Stimulated activated CD8-positive, alpha-beta memory T cell treated with anti-CD3 and anti-CD28 coated beads, Interleukin-2, amount 100 ng/mL, for 1 hour (primary cell): ENCODE measurements around the gene ACSM5.
"Not testable (repeated sequence)": the region's sequence is repeated elsewhere in the genome, so short reads cannot be mapped to it uniquely, and the experiment has no call there.

ENCODE experiments used
- DNase-seq, 2 donors: peaks; one replicate each; pipeline ENCODE4 v3.0.0-alpha.2; 2020; ENCODE audit warnings: low read depth in 2 of 2

ACSM5 gene

GRCh38 chr16:20451364-20451763, 42.0 kb downstream of the ACSM5 start, which contains the start of gene ACSM2A:
Gene ACSM2A (plus strand): TSS chr16:20451521. CDS start chr16:20460115, 8,594 bp downstream.
- DNase-seq, result not testable (repeated sequence)

GRCh38 chr16:20453633-20454032, 44.3 kb downstream of the ACSM5 start:
- not testable (repeated sequence) for DNase-seq

- not testable (repeated sequence) for DNase-seq
Measured at GRCh38 chr16:20459227-20459626, 49.9 kb downstream of the ACSM5 start.

- DNase-seq, result not testable (repeated sequence)
Measured at GRCh38 chr16:20460313-20460712, 51.0 kb downstream of the ACSM5 start.

GRCh38 chr16:20468954-20469353, 59.6 kb downstream of the ACSM5 start:
- DNase-seq, result not testable (repeated sequence)

GRCh38 chr16:20469930-20470329, 60.6 kb downstream of the ACSM5 start:
- not testable (repeated sequence) for DNase-seq

- DNase-seq, result not testable (repeated sequence)
Measured at GRCh38 chr16:20470732-20471131, 61.4 kb downstream of the ACSM5 start.

GRCh38 chr16:20477188-20477744, 67.9 kb downstream of the ACSM5 start:
- DNase-seq, result not testable (repeated sequence)

- not testable (repeated sequence) for DNase-seq
Measured at GRCh38 chr16:20483989-20484388, 74.7 kb downstream of the ACSM5 start.

- no peak for DNase-seq
Measured at GRCh38 chr16:20484726-20485125, 75.4 kb downstream of the ACSM5 start.

GRCh38 chr16:20485408-20485807, 76.1 kb downstream of the ACSM5 start:
- no peak for DNase-seq
